Skin of body (tissue), 2 donors: ENCODE measurements around the gene CNTN4. TPM values are rescaled to one million over a fixed set of nuclear protein-coding genes. Genes with fewer than 3 reads are reported as not detected.
"Not testable (repeated sequence)": the region's sequence is repeated elsewhere in the genome, so short reads cannot be mapped to it uniquely, and the experiment has no call there.

Experiments used
- DNase-seq: peaks from one replicate; lab custom pipeline; 2025; lab: John Stamatoyannopoulos, UW
- total RNA-seq: library from RNA; depleted of rRNA; stranded (reverse); fragments of >200 nt; gene quantifications from one replicate; pipeline ENCODE4 v1.2.3, GENCODE V29; 2014

The CNTN4 gene
- total RNA-seq, 1 donor from 2014 or later, result 24.4 TPM

DNA sequence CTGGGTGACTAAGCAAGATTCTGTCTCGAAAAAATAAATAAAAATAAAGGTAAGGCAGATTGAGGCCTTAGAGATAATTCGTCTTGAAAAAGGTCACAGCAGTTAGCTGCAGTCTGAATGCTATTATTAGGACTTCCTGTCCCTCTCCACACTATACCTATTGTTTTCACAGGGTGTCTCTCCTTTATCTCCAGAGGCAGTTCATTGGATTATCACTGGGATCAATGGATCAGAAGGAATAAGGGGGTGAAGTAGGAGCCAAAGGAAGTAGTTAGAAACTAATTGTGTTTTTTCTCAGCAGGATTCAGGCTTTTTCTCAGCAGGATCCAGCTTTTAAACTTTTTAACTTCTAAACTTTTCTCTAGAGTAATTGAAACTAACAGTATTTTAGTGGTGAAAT lies 684.6 kb downstream of the CNTN4 start:
- no peak for DNase-seq

DNA sequence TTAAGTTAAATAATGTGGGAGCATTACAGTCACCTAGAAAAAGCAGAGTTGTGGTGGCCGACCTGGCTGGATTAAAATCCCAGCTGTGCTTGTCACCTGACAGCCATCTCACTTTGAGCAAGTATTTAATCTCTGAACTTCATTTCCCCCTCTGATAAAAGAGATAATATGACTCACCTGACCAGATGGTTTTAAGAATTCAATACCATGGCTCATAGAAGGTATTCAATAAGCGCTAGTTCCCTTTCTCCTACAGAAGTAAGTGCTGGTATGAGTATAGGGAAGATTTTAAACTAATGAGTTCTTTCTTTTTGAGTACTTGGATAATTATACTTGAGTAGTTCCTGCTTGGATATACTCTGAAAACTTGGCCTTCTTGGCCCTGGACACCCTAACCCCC lies 686.0 kb downstream of the CNTN4 start:
- DNase-seq, result no peak

- no peak for DNase-seq
Measured at GRCh38 chr3:2790266-2790815, 691.7 kb downstream of the CNTN4 start.

DNA sequence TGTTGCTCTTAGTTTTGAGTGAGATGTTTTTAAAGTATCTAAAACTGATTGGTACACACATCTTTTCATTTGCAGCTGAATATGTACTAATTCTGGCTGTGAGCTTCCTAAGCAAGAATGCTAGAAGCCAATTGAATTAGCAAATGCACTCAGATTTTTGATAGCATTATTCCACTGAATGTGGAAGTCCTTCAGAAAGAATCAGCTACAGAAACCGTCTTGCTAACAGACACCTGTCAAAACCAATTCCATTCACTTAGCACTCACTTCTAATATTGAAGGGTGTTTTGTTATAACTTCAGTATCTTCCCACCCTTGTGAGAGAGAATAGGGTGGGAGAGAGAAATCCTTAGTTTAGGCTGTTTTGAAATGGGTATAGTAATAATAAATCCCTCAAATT lies 693.8 kb downstream of the CNTN4 start:
- no peak for DNase-seq

DNA sequence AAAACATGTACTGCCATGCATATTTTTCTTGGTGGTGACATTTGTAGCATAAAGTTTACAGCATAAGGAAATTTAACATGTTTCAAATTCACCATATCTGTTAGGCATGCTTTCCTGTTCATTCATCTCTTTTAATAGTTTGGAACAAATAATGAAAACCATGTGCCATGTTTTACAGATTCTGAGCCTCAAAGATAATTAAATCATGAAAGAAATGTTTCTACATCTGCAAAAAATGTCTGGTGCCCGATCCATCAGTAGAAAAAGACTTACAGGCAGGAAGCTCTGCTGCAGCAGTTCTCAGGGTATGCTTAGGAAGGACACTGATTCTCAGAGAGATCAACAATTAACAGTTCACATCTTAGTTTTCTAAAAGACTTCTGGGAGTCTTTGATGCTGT lies 695.3 kb downstream of the CNTN4 start:
- no peak for DNase-seq

DNA sequence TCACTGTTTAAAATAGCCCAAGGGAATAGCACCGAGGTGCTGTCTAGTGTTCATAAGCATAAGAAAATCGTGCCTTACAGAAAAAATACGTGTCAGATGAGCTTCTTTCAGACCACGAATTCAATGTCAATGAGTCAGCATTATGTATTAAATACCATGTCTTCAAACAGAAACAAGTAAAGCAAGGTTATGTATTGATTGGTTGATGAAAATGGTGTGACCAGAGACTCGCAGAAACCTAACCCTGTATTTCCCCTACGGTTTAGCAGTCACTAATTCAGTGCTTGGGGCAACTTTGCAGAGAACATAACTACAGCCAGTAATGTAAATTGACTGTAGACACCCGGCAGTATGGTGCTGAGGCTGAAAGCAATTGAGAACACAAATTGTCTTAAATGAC lies 703.8 kb downstream of the CNTN4 start:
- DNase-seq, result no peak

DNA sequence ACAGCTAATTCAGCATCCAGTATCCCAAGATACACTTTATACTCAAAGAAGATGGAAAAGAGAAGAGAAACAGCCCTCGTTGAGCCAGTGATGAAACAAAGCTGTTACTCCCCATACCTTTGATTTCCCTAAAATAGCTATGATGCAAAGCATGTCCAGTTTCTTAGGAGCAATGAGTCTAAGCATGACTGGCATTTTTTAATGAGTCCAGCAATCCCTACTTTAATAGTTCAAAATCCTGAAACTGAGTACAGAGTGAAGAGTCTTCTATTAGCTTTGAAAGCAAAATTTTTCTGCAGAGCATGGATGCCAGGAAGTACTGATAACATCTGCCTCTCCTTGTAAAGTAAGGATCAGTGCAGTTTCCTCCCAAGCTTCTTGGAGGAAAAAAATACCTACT lies 708.8 kb downstream of the CNTN4 start:
- no peak for DNase-seq

DNA sequence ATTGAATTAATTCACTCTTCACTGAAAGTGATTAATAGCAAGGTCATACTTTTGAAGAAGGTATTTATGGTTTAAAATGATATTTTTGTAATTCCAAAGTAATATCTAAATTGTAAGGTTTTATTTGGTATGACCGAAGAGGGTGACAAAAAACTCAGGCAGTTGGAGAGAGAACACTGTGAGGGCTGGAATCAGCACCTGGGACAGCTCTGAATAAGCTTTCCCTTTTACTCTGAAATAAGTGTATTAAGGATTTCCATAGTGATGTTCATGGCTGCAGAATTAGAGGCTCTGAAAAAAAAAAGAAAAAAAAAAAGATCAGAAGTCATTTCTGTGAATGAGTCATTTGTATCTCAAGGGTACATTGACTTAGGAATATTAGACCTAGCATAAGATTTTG lies 712.1 kb downstream of the CNTN4 start:
- DNase-seq, result no peak

DNA sequence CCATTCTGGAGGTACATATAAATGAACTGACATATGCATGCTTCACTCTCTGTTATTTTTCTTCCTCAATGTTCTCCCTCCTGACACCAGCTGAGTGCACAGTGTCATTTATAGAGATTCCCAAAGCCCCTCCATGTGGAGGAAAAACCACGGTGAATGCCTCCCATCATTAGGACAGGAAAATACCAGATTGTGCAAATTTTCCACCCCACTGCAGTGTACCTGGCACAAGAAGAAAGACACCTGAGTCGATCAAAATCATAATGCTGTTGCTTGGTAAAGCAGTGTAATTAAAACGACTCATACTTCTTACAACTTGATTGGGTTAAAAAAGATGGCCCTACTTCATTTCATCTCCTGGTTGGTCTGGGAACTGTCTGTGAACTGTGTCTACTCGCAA lies 720.9 kb downstream of the CNTN4 start:
- DNase-seq, result no peak

- DNase-seq, result not testable (repeated sequence)
Measured at GRCh38 chr3:2820982-2821381, 722.3 kb downstream of the CNTN4 start.

GRCh38 chr3:2822611-2823010 lies 723.9 kb downstream of the CNTN4 start:
- no peak for DNase-seq

- DNase-seq, result no peak
Measured at GRCh38 chr3:2823031-2823430, 724.4 kb downstream of the CNTN4 start.

DNA sequence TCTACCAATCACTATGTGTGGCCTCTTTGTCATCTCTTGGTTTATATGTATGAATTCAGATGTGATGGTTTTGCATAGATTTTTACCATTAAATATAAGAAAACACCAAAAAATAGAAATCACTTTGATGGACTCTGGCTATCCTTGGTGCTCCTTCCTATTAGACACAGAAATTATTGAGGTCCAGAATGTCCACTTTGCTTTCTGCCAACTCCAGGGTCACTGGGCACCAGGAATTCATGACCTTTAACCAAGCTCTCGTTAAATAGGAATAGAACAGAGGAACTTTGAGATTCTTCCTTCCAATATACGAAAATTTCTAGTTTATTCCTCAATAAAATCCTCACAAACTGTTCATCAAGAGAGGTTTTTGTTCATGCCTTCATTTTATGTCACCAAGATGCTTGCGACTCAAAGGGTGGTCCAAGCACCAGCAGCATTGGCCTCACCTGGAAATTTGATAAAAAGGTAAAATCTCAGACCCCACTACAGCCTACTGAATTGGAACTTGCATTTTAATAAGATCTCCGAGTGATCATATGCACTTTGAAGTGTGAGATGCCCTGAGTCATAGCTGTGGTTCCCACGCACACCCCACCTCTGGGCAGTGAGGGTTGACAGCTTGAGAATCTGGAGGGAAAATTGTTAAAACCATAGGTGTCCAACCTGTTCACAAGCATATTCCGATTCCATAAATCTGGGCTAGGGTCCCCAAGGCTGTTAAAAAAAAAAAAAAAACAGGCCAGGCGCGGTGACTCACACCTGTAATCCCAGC lies 725.0 kb downstream of the CNTN4 start:
- no peak for DNase-seq

- no peak for DNase-seq
Measured at GRCh38 chr3:2826036-2826435, 727.4 kb downstream of the CNTN4 start.

DNA sequence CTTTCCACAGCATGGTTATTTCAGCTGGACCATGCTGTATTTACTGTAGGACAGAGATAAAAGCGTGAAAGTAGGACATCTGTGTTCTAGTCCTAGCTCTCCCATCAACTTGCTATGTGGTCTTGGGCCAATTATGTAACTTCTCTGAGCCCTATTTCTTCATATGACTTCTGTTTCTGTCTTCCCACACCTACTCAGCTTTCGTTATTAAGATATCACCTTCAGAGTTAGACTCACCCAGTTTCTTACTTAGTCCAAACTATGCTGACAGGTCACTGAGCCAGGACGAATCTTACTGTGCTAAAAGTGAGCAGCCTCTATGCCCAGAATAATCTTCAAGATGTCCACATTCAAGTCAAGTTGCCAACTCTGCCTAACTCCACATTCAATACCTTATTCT lies 727.8 kb downstream of the CNTN4 start:
- DNase-seq, result no peak

GRCh38 chr3:2837239-2837638 lies 738.6 kb downstream of the CNTN4 start:
- DNase-seq, result no peak

- no peak for DNase-seq
Measured at GRCh38 chr3:2837910-2838309, 739.2 kb downstream of the CNTN4 start.

DNA sequence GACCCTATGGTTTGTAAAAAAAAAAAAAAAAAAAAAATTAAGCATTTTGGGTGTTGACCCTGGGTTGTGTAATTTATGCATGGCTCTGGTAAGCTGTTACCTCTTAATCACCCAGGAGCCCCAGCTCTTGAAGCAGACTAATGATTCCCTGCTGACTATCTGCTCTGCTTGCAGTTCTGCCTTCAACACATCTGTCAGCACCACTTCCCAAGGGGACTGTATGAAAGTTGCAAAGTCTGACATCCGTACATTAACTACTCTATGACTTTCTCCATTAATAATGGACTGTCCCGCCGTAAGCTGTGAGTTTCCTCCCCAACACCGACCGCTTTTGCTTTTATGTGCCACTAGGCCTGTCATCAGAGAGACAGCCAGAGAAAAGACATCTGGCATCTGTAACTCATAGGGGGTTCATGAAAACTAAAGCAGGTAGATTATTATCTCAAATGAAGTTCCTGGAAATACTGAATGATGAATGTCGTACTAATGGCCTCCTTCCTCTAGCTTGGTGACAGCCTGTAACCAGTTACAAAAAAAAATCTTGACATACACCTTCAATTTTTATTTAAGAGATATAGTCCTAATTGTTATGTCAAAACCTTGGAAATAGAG lies 740.0 kb downstream of the CNTN4 start:
- DNase-seq, result no peak

- no peak for DNase-seq
Measured at GRCh38 chr3:2839876-2840275, 741.2 kb downstream of the CNTN4 start.

- no peak for DNase-seq
Measured at GRCh38 chr3:2847062-2847841, 748.6 kb downstream of the CNTN4 start.

GRCh38 chr3:2849092-2849491 lies 750.4 kb downstream of the CNTN4 start:
- no peak for DNase-seq

DNA sequence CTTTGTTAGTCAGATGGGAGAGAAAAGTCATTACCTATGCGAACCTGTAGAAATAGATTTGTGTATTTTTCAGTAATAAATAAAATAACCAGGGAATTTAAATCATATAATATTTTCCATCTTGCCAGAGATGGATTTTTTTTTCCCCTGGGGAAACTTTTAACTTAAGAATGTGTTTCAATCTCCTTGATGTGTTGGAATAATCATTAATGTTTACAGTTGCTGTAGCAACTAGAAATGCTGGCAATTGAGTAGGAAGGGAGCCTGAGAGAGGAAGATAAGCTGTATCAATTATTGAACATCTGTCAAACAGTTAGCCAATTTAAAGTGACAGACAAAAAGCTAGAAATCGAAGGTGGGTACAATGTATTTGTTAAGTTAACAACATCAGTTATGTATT lies 752.0 kb downstream of the CNTN4 start:
- no peak for DNase-seq
